Naive thymus-derived CD4-positive, alpha-beta T cell (primary cell): ENCODE results near the gene ADCYAP1. TPM values are rescaled to one million over a fixed set of nuclear protein-coding genes. Genes with fewer than 3 reads are reported as not detected.

Experiments used
- ATAC-seq: fragments of 150-1000 bp; cut with Tn5 transposase; 2 replicates; pipeline ENCODE4 v1.10.0; 2021; ENCODE audit warnings: mild to moderate bottlenecking, moderate library complexity
- CTCF ChIA-PET: fragments of 350-600 bp; sonication (Branson Sonifier 250); formaldehyde crosslinking; loops from one replicate; lab custom pipeline; 2021; ENCODE audit warnings: antibody characterized with exemption; lab: Charles Lee
- POLR2A ChIA-PET: fragments of 350-600 bp; sonication (Branson Sonifier 250); formaldehyde crosslinking; loops from one replicate; lab custom pipeline; 2021; ENCODE audit warnings: antibody characterized with exemption, inconsistent platforms; lab: Charles Lee
- DNase-seq, 9 donors: peaks; one replicate each; pipeline versions ENCODE4 v3.0.0 to v3.0.0-alpha.2; 2020 to 2022; ENCODE audit warnings: mixed read lengths in 1 of 9
- H3K27ac ChIP-seq: one replicate; pipeline ENCODE4 v1.7.0; 2013; ENCODE audit warnings: mild to moderate bottlenecking, low read depth, low read length, moderate library complexity
- H3K27me3 ChIP-seq, 2 donors: one replicate each; pipeline ENCODE4 v1.7.0; 2013; ENCODE audit warnings: low read length in 2 of 2, mild to moderate bottlenecking in 2 of 2, moderate library complexity in 2 of 2; ENCODE audit not compliant: control insufficient read depth in 2 of 2, insufficient read depth in 2 of 2
- H3K36me3 ChIP-seq, 3 experiments: 1 replicate in 2 of 3; 2 replicates in 1 of 3; pipeline ENCODE4 v1.7.0; 2013; ENCODE audit warnings: low read length in 3 of 3, mild to moderate bottlenecking in 3 of 3, moderate library complexity in 1 of 3; ENCODE audit not compliant: insufficient read depth in 3 of 3, control insufficient read depth in 2 of 3
- H3K4me1 ChIP-seq, 2 donors: one replicate each; pipeline ENCODE4 v1.7.0; 2013; ENCODE audit warnings: low read length in 2 of 2, mild to moderate bottlenecking in 2 of 2, moderate library complexity in 1 of 2; ENCODE audit not compliant: control insufficient read depth in 2 of 2, insufficient read depth in 2 of 2
- H3K4me3 ChIP-seq: 2 replicates; pipeline ENCODE4 v1.7.0; 2013; ENCODE audit warnings: mild to moderate bottlenecking, low read length
- H3K9me3 ChIP-seq, 3 experiments: 1 replicate in 2 of 3; 2 replicates in 1 of 3; pipeline ENCODE4 v1.7.0; 2013; ENCODE audit warnings: low read length in 3 of 3; ENCODE audit not compliant: control insufficient read depth in 2 of 3
- H3K27ac Mint-ChIP-seq, 9 donors: one replicate each; pipeline ENCODE4 v1.8.0; 2020 to 2022; ENCODE audit warnings: mixed read lengths in 9 of 9, mild to moderate bottlenecking in 8 of 9, moderate library complexity in 5 of 9, inconsistent platforms in 2 of 9
- H3K27me3 Mint-ChIP-seq, 5 donors: one replicate each; pipeline ENCODE4 v1.8.0; 2021 to 2022; ENCODE audit warnings: mixed read lengths in 5 of 5, mild to moderate bottlenecking in 1 of 5
- H3K36me3 Mint-ChIP-seq, 5 donors: one replicate each; pipeline ENCODE4 v1.8.0; 2020 to 2022; ENCODE audit warnings: mixed read lengths in 5 of 5, mild to moderate bottlenecking in 3 of 5, inconsistent platforms in 1 of 5
- H3K4me1 Mint-ChIP-seq, 7 donors: one replicate each; pipeline ENCODE4 v1.8.0; 2020 to 2022; ENCODE audit warnings: mixed read lengths in 7 of 7, mild to moderate bottlenecking in 3 of 7, inconsistent platforms in 1 of 7
- H3K4me3 Mint-ChIP-seq, 10 donors: one replicate each; pipeline ENCODE4 v1.8.0; 2020 to 2022; ENCODE audit warnings: mild to moderate bottlenecking in 10 of 10, mixed read lengths in 10 of 10, moderate library complexity in 6 of 10, inconsistent platforms in 2 of 10
- H3K9me3 Mint-ChIP-seq, 11 donors: one replicate each; pipeline ENCODE4 v1.8.0; 2020 to 2022; ENCODE audit warnings: mixed read lengths in 11 of 11, mild to moderate bottlenecking in 4 of 11, inconsistent platforms in 1 of 11, moderate library complexity in 1 of 11
- intact Hi-C, 2 donors: fragments of 100-400 bp; cut with micrococcal nuclease; formaldehyde crosslinking; loops; one replicate each; pipeline ENCODE4 v1.15.1; 2023
- polyA plus RNA-seq, 2 donors: library from polyadenylated mRNA; unstranded; fragments of 300-500 nt; fragmentation: Illumina TruSeq; gene quantifications; one replicate each; pipeline ENCODE4 v1.2.3, GENCODE V29; 2021
- total RNA-seq, 6 experiments: library from RNA in 5 of 6; stranded (reverse) in 5 of 6; gene quantifications; 1 replicate in 5 of 6; 2 replicates in 1 of 6; pipeline ENCODE4 v1.2.3 and lab custom pipeline; 2021 to 2026

Gene ADCYAP1
- total and polyA plus RNA-seq, 7 experiments from 2014 or later: 0.34 TPM; not detected in 5

DNA sequence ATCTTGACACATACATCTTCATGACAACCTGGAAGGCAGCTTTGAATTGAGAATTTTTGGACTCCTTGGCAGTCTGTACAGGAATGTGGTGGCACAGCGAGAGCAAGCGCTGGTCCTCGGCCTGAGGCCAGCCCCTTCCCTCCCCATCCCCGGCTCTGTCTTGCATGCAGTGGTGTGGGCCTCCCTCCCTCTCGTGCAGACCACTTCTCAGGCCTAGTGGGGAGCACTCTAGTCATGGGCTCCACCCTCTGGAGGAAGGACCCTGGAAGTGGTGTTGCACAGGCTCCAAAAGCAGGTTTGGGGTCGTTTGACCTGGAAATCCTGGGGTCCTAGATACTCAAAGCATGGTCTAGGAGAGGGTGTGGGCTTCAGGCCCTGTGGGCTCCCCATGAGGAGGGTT lies 32.3 kb downstream of the ADCYAP1 start:
- Mint-ChIP-seq H3K4me3 (no peak overlapping the region), H3K9me3 (peaks cover 0 to 2% (median 0%) of the 10 kb centered on the region in 11 donors), H3K4me1 (no peaks in the 10 kb centered on the region), H3K36me3 (no peaks in the 10 kb centered on the region), H3K27me3 (peaks cover 6 to 32% (median 17%) of the 10 kb centered on the region in 5 donors), H3K27ac (no peak overlapping the region)
- DNase-seq: no peak
- ATAC-seq: no peak
- Histone ChIP-seq H3K9me3 (no peaks in the 10 kb centered on the region), H3K4me3 (no peak overlapping the region), H3K36me3 (no peaks in the 10 kb centered on the region), H3K27ac (no peak overlapping the region), H3K4me1 (no peaks in the 10 kb centered on the region), H3K27me3 (no peaks in the 10 kb centered on the region)
- ChIA-PET CTCF (no interaction called here), POLR2A (no interaction called here)
- intact Hi-C loops: no loop called here

DNA sequence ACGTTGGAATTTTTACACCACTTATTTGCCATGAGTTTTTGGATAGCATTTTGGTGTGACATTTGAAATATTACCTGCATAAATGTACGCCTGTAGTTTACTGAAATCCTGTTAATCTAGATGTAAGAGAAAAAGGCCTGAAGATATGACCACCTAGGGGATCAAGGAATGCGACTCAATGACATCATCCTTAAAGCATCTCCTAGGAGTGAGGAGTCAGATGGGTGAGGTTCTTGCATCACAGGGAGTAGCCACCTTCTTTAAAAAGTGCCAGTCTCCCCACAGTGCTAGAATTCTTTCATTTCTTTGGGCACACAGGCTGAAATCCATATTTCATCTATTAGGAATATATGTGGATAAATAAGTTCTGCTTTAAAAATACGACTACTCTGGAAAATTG lies 34.5 kb downstream of the ADCYAP1 start:
- Mint-ChIP-seq H3K4me3 (no peak overlapping the region), H3K9me3 (peaks cover 0 to 2% (median 0%) of the 10 kb centered on the region in 11 donors)
- CTCF ChIA-PET: no interaction called here

DNA sequence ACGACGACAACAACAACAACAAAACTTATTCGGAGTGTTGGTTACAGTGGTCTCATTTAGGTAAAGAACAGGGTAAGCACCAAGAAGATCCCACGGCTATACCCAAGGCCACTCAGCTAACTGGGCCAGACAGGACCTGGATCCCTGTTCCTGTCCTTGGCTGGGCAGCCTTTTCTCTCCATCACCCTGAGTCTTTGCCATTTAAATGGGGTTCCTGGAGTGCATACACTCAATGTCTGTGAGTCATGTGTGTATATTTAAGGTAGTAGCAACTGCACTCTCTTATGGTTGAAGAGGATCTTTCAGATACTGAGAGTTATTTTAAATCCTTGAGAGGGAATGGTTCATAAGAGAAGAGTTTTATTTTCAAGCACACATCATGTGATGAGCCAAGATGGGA lies 35.3 kb downstream of the ADCYAP1 start:
- H3K36me3 ChIP-seq: no peaks in the 10 kb centered on the region

More for the DNA sequence above, 34.5 kb downstream of the ADCYAP1 start:
- intact Hi-C loops: no loop called here
- H3K36me3 ChIP-seq: no peaks in the 10 kb centered on the region
- Mint-ChIP-seq H3K27ac (no peak overlapping the region), H3K36me3 (no peaks in the 10 kb centered on the region), H3K27me3 (peaks cover 4 to 26% (median 14%) of the 10 kb centered on the region in 5 donors), H3K4me1 (no peaks in the 10 kb centered on the region)
- H3K4me3 ChIP-seq: no peak overlapping the region
- H3K27ac ChIP-seq: no peak overlapping the region
- no peaks in the 10 kb centered on the region for H3K27me3 ChIP-seq
- H3K9me3 ChIP-seq: no peaks in the 10 kb centered on the region
- POLR2A ChIA-PET: no interaction called here
- no peak for DNase-seq
- no peak for ATAC-seq
- H3K4me1 ChIP-seq: no peaks in the 10 kb centered on the region

DNA sequence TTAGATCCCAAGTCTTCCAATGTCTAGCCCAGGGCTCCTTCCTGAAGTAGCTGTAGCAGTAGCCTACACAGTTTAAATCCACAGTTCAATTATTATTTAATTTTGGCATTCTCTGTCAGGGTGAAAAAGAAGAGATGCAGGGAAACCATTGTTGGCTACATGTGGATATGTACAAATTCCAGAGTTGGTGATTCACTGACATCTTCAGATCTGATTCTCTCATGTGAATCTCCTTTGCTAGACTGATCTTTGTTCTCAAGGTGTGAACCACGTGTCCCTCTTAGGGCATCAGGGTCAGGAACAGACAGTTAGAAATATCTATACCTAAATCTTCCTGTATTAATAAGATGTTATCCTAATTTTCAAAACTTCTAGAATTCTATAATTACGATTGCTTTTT lies 36.7 kb downstream of the ADCYAP1 start:
- Histone ChIP-seq H3K27me3 (no peaks in the 10 kb centered on the region), H3K4me3 (no peak overlapping the region), H3K9me3 (no peaks in the 10 kb centered on the region), H3K36me3 (no peaks in the 10 kb centered on the region), H3K4me1 (no peaks in the 10 kb centered on the region), H3K27ac (no peak overlapping the region)
- ATAC-seq (no peak), DNase-seq (no peak)
- Mint-ChIP-seq H3K4me1 (no peaks in the 10 kb centered on the region), H3K36me3 (no peaks in the 10 kb centered on the region), H3K27me3 (peaks cover 4 to 24% (median 14%) of the 10 kb centered on the region in 5 donors), H3K27ac (no peak overlapping the region), H3K9me3 (no peaks in the 10 kb centered on the region), H3K4me3 (no peak overlapping the region)
- POLR2A ChIA-PET: no interaction called here
- CTCF ChIA-PET: no interaction called here
- intact Hi-C loops: no loop called here

More for the DNA sequence above, 35.3 kb downstream of the ADCYAP1 start:
- Mint-ChIP-seq H3K4me3 (no peak overlapping the region), H3K27me3 (peaks cover 4 to 26% (median 14%) of the 10 kb centered on the region in 5 donors), H3K4me1 (no peaks in the 10 kb centered on the region), H3K9me3 (peaks cover 0 to 2% (median 0%) of the 10 kb centered on the region in 11 donors), H3K27ac (no peak overlapping the region), H3K36me3 (no peaks in the 10 kb centered on the region)
- ATAC-seq (no peak), DNase-seq (no peak)
- H3K27ac ChIP-seq: no peak overlapping the region
- CTCF ChIA-PET: no interaction called here
- H3K9me3 ChIP-seq: no peaks in the 10 kb centered on the region
- intact Hi-C loops: no loop called here
- H3K4me3 ChIP-seq: no peak overlapping the region
- H3K27me3 ChIP-seq: no peaks in the 10 kb centered on the region
- no peaks in the 10 kb centered on the region for H3K4me1 ChIP-seq
- POLR2A ChIA-PET: no interaction called here

DNA sequence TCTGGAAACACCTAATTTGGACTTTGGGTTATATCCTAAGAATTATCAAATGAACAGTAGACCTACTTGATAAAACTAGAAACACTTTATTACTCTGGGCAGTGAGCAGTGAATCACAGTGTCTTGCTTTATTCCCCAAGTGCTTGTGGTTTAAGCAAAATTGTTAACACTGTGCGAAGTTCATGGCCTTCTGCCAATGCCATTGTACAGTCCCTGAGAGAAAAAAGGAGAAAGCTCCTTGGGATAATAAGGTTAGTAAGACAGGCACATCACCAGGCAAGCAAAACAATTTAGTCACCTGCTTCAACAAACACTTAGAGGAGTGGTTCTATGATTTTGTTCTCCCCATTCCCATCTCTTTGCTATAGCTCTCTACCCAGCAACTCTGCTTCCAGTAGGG lies 39.8 kb downstream of the ADCYAP1 start:
- Mint-ChIP-seq H3K4me3 (no peak overlapping the region), H3K9me3 (peaks cover 0 to 1% (median 0%) of the 10 kb centered on the region in 11 donors), H3K27ac (no peak overlapping the region), H3K36me3 (no peaks in the 10 kb centered on the region), H3K4me1 (no peaks in the 10 kb centered on the region), H3K27me3 (peaks cover under 1 to 19% (median 17%) of the 10 kb centered on the region in 5 donors)
- Histone ChIP-seq H3K9me3 (no peaks in the 10 kb centered on the region), H3K27ac (no peak overlapping the region), H3K27me3 (no peaks in the 10 kb centered on the region), H3K36me3 (no peaks in the 10 kb centered on the region), H3K4me3 (no peak overlapping the region), H3K4me1 (no peaks in the 10 kb centered on the region)
- intact Hi-C loops: no loop called here
- ChIA-PET POLR2A (no interaction called here), CTCF (no interaction called here)
- ATAC-seq (no peak), DNase-seq (no peak)

DNA sequence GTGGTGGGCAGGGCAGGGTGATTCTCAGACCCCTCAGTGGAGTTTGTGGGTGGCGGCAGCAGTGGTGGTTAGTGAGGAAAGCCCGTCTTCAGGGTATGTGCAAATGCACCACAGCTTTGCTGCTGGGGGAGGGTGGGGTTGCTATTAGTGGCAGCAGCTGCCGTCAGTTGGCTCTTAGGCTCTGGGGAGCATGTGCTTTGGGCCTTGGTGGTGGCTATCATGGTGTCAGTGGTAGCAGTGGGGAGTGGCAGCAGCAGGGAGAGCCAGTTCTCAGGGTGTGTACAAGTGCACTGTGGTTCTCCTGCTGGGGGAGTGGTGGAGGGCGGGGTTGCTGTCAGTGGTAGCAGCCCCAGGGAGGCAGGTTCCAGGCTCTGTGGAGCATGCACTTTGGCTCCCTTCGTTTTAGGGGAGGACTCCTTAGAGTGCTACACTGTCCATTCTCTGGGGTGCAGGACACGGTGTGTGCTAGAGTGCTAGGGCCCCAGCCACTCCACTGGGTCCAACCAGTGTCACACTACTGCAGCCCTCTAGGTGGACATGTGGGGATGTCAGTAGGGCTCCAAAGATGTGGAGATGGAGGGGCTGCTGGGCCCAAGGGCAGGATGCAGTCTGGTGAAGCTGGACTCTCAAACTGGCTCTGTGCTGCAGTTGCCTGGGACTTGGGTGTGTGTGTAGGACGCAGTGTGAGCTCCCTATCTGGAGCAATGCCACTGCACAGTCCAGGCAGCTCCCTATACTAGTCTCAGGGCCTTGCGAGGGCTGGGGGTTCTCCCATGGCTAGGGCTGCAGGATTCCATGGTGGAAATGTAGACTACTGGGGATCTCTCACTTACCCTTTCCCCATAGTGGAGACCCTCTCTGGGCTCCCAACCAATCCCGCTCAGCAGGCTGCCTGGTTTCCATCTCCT lies 45.3 kb downstream of the ADCYAP1 start:
- Histone ChIP-seq H3K4me3 (no peak overlapping the region), H3K36me3 (no peaks in the 10 kb centered on the region), H3K27ac (no peak overlapping the region), H3K27me3 (no peaks in the 10 kb centered on the region), H3K9me3 (no peaks in the 10 kb centered on the region), H3K4me1 (no peaks in the 10 kb centered on the region)
- POLR2A ChIA-PET: no interaction called here
- Mint-ChIP-seq H3K9me3 (peaks cover 0 to 2% (median 0%) of the 10 kb centered on the region in 11 donors), H3K27me3 (peaks cover 0 to 11% (median 7%) of the 10 kb centered on the region in 5 donors), H3K27ac (no peak overlapping the region), H3K4me3 (no peak overlapping the region), H3K36me3 (no peaks in the 10 kb centered on the region), H3K4me1 (no peaks in the 10 kb centered on the region)
- DNase-seq (no peak), ATAC-seq (no peak)
- CTCF ChIA-PET: no interaction called here
- intact Hi-C loops: no loop called here
